Fibroblast of lung (primary cell): ENCODE results near the gene CCDC88C.

Experiments
- CTCF ChIP-seq, 2 donors: IDR thresholded peaks in 1 of 2; conservative IDR thresholded peaks in 1 of 2; 1 replicate in 1 of 2; 2 replicates in 1 of 2; pipeline ENCODE4 v1.5.1; 2011 to 2012; ENCODE audit warnings: low read length in 2 of 2, control low read depth in 1 of 2, inconsistent platforms in 1 of 2, low read depth in 1 of 2, mild to moderate bottlenecking in 1 of 2
- EZH2 ChIP-seq: IDR thresholded peaks from 2 replicates; pipeline ENCODE4 v1.5.1; 2012; ENCODE audit warnings: low read length, control low read depth, mild to moderate bottlenecking; ENCODE audit errors: missing control alignments

DNA sequence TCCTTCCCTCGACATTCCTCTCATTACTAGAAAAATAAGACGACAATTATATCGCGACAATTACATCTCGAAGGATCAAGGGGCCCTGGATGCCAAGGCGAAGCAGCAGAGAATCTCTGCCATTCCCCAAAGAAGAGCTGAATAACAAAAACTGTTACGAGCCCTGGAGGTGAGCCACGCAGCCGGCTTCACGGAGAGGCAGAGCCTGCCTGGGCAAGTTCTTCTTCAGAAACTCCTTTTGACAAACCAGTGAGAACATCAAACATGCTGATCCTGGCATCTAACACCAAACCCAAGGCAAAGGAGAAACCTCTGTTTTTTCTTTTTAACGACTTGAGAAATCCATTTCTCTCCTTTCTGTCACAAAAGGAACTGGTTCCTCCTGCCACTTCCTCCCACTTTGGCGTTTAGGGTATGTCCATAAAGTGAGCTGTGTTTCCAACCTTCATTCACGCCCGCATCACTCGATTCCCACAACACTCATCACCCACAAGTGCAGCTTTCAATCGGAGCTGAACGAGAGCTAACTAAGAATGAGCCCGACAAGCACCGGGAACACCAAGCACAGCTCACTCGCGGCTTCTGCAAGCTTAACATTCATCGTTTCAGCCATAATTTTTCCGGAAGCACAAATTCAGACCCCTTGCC is 21.5 kb downstream of the CCDC88C start:
- TF ChIP-seq CTCF (conservative IDR thresholded peaks at IDR 0.05 in 1 of 2, IDR thresholded peaks at IDR 0.05 in 1 of 2; ENCODE audit: low read depth in 1 of 2, low read length in 2 of 2) (no peak), EZH2 (no peak)
